OCI-LY7 (cell line): Measurements from ENCODE around the gene ALDH2. TPM values are rescaled to one million over a fixed set of nuclear protein-coding genes. Genes with fewer than 3 reads are reported as not detected.

ENCODE experiments used
- BruUV-seq: library from RNA; stranded (reverse); fragments of 400-500 nt; replicated peaks from 2 replicates; lab custom pipeline; 2021; lab: Mats Ljungman, UMichigan
- CTCF ChIA-PET: fragments of 300-600 bp; sonication (Branson Sonifier 250); formaldehyde crosslinking; loops from one replicate; lab custom pipeline; 2022; ENCODE audit warnings: antibody characterized with exemption; ENCODE audit not compliant: unreplicated experiment; lab: Charles Lee
- POLR2A ChIA-PET: fragments of 300-600 bp; sonication (Branson Sonifier 250); formaldehyde crosslinking; loops from one replicate; lab custom pipeline; 2022; ENCODE audit warnings: antibody characterized with exemption; lab: Charles Lee
- DNase-seq: peaks from one replicate; pipeline ENCODE4 v3.0.0-alpha.2; 2015; ENCODE audit warnings: low spot score
- H2AFZ ChIP-seq: fragments of 200-600 bp; sonication (generic), shearing (Covaris generic); 2 replicates; pipeline ENCODE4 v1.6.1; 2014; ENCODE audit warnings: mild to moderate bottlenecking, antibody characterized with exemption, low read length, moderate library complexity
- H3K27ac ChIP-seq: fragments of 200-600 bp; sonication (generic); 2 replicates; pipeline ENCODE4 v1.5.1; 2014; ENCODE audit warnings: mixed run types, low read depth, mild to moderate bottlenecking, moderate library complexity, low read length, inconsistent platforms; ENCODE audit not compliant: poor library complexity, severe bottlenecking
- H3K36me3 ChIP-seq: fragments of 200-600 bp; sonication (generic); 2 replicates; pipeline ENCODE4 v1.6.1; 2014; ENCODE audit warnings: mild to moderate bottlenecking, antibody characterized with exemption, low read length, moderate library complexity, mixed read lengths; ENCODE audit not compliant: insufficient read depth
- H3K4me1 ChIP-seq: fragments of 200-600 bp; sonication (generic); 2 replicates; pipeline ENCODE4 v1.5.1; 2014; ENCODE audit warnings: mild to moderate bottlenecking, low read length; ENCODE audit not compliant: insufficient read depth, poor library complexity, severe bottlenecking
- H3K4me2 ChIP-seq: fragments of 200-600 bp; sonication (generic); 2 replicates; pipeline ENCODE4 v1.6.1; 2014; ENCODE audit warnings: mild to moderate bottlenecking, low read length
- H3K4me3 ChIP-seq: fragments of 200-600 bp; sonication (generic); 2 replicates; pipeline ENCODE4 v1.5.1; 2014; ENCODE audit warnings: mild to moderate bottlenecking, low read depth, low read length; ENCODE audit not compliant: poor library complexity, severe bottlenecking
- H3K79me2 ChIP-seq: fragments of 200-600 bp; sonication (generic); 2 replicates; pipeline ENCODE4 v1.6.1; 2016; ENCODE audit warnings: low read depth, mild to moderate bottlenecking, low read length, moderate library complexity, mixed read lengths; ENCODE audit not compliant: insufficient read depth
- H3K9me2 ChIP-seq: fragments of 200-600 bp; sonication (generic); 2 replicates; pipeline ENCODE4 v1.6.1; 2016; ENCODE audit warnings: mild to moderate bottlenecking, low read length, mixed read lengths; ENCODE audit not compliant: insufficient read depth
- H3K9me3 ChIP-seq: fragments of 200-600 bp; sonication (generic); 2 replicates; pipeline ENCODE4 v1.6.1; 2014; ENCODE audit warnings: mild to moderate bottlenecking, mixed run types, low read length, mixed read lengths
- H4K20me1 ChIP-seq: fragments of 200-600 bp; sonication (generic); 2 replicates; pipeline ENCODE4 v1.6.1; 2014; ENCODE audit warnings: mild to moderate bottlenecking, antibody characterized with exemption, low read length, moderate library complexity, mixed read lengths; ENCODE audit not compliant: insufficient read depth
- EZH2phosphoT487 ChIP-seq: fragments of 200-600 bp; sonication (generic); IDR thresholded peaks from 2 replicates; pipeline ENCODE4 v1.6.1; 2018; ENCODE audit warnings: low read depth, borderline replicate concordance, mild to moderate bottlenecking, mixed run types, antibody characterized with exemption, low read length, moderate library complexity, mixed read lengths
- intact Hi-C: fragments of 100-400 bp; cut with micrococcal nuclease; formaldehyde crosslinking; loops from one replicate; pipeline ENCODE4 v1.10.0; 2022; ENCODE audit not compliant: unreplicated experiment
- total RNA-seq, 2 experiments: library from RNA; depleted of rRNA in 1 of 2; stranded (reverse); fragments of >200 nt in 1 of 2; shearing (Covaris generic) in 1 of 2; gene quantifications; 2 replicates each; pipeline ENCODE4 v1.2.3, GENCODE V29; 2014 to 2022
- TF ChIP-seq, protein P1 (sequence below): fragments of 200-600 bp; sonication (generic); conservative IDR thresholded peaks from 2 replicates; pipeline ENCODE4 v1.5.1; 2014; ENCODE audit warnings: mild to moderate bottlenecking, antibody characterized with exemption, low read length, moderate library complexity, mixed read lengths

ALDH2 gene
- total RNA-seq, 2 experiments from 2014 or later, result 16.5 to 19.9 TPM

DNA sequence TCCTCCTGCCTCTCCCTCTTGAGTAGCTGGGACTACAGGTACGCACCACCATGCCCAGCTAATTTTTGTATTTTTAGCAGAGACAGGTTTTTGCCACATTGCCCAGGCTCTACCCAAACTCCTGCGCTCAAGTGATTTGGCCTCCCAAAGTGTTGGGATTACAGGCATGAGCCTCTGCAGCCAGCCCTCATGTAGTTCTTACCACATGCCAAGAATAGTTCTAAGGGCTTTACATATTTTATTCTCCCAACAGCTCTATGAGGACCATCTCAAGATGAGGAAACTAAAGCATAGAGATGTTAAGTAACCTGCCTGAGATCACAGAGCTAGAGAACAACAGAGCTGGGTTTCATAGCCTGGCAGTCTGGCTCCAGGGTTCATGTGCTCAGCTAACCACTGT lies 37.9 kb upstream of the ALDH2 start:
- Histone ChIP-seq H3K4me2 (no peak overlapping the region), H2AFZ (no peak overlapping the region), H3K4me1 (peaks cover 53% of the 10 kb centered on the region), H3K4me3 (no peak overlapping the region), H3K27ac (peak overlapping the region; percentile 93), H3K79me2 (no peaks in the 10 kb centered on the region), H3K36me3 (peaks cover 13% of the 10 kb centered on the region), H4K20me1 (no peaks in the 10 kb centered on the region), H3K9me3 (peaks cover 9% of the 10 kb centered on the region; the same call in 1 of the 2 replicates), H3K9me2 (no peaks in the 10 kb centered on the region)
- ChIA-PET CTCF (no interaction called here), POLR2A (interaction anchor here (1.2 to 2.3 kb wide), 4 partner anchors 25 to 84 kb away, joined by 3 to 9 read pairs (median 5); no protein-coding TSS in a partner anchor)
- no peak for DNase-seq
- intact Hi-C loops, result no loop called here
- TF ChIP-seq, protein P1, sequence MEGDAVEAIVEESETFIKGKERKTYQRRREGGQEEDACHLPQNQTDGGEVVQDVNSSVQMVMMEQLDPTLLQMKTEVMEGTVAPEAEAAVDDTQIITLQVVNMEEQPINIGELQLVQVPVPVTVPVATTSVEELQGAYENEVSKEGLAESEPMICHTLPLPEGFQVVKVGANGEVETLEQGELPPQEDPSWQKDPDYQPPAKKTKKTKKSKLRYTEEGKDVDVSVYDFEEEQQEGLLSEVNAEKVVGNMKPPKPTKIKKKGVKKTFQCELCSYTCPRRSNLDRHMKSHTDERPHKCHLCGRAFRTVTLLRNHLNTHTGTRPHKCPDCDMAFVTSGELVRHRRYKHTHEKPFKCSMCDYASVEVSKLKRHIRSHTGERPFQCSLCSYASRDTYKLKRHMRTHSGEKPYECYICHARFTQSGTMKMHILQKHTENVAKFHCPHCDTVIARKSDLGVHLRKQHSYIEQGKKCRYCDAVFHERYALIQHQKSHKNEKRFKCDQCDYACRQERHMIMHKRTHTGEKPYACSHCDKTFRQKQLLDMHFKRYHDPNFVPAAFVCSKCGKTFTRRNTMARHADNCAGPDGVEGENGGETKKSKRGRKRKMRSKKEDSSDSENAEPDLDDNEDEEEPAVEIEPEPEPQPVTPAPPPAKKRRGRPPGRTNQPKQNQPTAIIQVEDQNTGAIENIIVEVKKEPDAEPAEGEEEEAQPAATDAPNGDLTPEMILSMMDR, result no peak
- no peak for TF ChIP-seq EZH2phosphoT487
- BruUV-seq, result no TSS peak

DNA sequence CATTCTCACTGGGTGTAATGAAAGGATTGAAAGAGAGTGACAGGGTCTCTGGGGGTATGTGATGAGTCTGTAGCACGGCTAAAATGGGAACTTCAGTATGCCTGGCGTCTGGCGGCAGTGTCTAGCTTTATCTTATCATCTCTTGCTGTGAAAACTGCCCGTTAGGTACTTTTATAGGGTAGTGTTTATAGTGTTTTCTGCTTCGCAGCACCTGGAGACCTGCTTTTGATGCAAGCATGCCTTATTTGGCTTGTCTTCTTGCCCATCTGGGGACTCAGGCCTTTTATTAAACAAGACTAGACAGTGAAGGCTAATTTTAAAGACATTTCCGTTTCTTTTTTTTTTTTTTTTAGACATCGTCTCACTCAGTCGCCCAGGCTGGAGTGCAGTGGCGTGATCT lies 36.3 kb upstream of the ALDH2 start:
- peaks cover 13% of the 10 kb centered on the region for H3K36me3 ChIP-seq

DNA sequence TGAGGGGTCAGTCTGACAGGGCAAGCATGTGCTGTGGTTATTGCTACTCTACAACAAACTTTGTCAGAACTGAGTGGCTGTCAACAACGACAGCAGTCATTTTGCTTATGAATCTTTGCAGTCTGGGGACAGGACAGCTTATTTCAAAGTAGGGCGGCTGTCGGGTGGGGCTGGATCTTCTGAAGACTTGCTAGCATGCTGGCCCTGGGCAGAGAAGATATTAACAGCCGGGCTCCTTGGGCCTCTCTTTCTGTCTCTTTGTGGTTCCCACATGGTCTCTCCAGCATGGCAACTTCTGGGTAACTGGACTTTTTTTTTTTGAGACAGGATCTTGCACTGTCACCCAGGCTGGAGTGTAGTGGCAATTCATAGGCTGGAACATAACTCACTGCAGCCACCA lies 33.9 kb upstream of the ALDH2 start:
- BruUV-seq, result no TSS peak
- ChIA-PET POLR2A (no interaction called here), CTCF (no interaction called here)
- intact Hi-C loops, result no loop called here
- Histone ChIP-seq H3K4me1 (peaks cover 53% of the 10 kb centered on the region), H3K27ac (no peak overlapping the region), H3K9me2 (no peaks in the 10 kb centered on the region), H3K36me3 (peaks cover 17% of the 10 kb centered on the region; the same call in 1 of the 2 replicates), H4K20me1 (no peaks in the 10 kb centered on the region), H3K9me3 (peaks cover 7% of the 10 kb centered on the region; the same call in 1 of the 2 replicates), H3K4me2 (no peak overlapping the region), H2AFZ (no peak overlapping the region), H3K79me2 (no peaks in the 10 kb centered on the region), H3K4me3 (no peak overlapping the region)
- DNase-seq, result no peak
- TF ChIP-seq, protein P1, result no peak
- no peak for TF ChIP-seq EZH2phosphoT487

More for the DNA sequence above, 36.3 kb upstream of the ALDH2 start:
- DNase-seq, result peak; percentile 89
- Histone ChIP-seq H3K4me2 (peak overlapping the region; percentile 57), H2AFZ (peak overlapping the region; percentile 14; the same call in 1 of the 2 replicates), H4K20me1 (no peaks in the 10 kb centered on the region), H3K4me3 (peak overlapping the region; percentile 11), H3K4me1 (peaks cover 53% of the 10 kb centered on the region), H3K79me2 (no peaks in the 10 kb centered on the region), H3K27ac (peak overlapping the region; percentile 93), H3K9me2 (no peaks in the 10 kb centered on the region), H3K9me3 (peaks cover 7% of the 10 kb centered on the region; the same call in 1 of the 2 replicates)
- no peak for TF ChIP-seq EZH2phosphoT487
- TF ChIP-seq, protein P1, result no peak
- CTCF ChIA-PET, result no interaction called here
- no TSS peak for BruUV-seq
- POLR2A ChIA-PET, result interaction anchor here (0.6 to 2.0 kb wide), 6 partner anchors 14 to 286 kb away, joined by 3 to 9 read pairs (median 4); no protein-coding TSS in a partner anchor
- intact Hi-C loops, result loop anchor here (1.0 to 2.0 kb wide), 3 partner anchors 30 to 283 kb away; partner anchors contain the start of genes ERP29 and TMEM116
